Measurements from ENCODE around the gene CD46.

Gene CD46

DNA sequence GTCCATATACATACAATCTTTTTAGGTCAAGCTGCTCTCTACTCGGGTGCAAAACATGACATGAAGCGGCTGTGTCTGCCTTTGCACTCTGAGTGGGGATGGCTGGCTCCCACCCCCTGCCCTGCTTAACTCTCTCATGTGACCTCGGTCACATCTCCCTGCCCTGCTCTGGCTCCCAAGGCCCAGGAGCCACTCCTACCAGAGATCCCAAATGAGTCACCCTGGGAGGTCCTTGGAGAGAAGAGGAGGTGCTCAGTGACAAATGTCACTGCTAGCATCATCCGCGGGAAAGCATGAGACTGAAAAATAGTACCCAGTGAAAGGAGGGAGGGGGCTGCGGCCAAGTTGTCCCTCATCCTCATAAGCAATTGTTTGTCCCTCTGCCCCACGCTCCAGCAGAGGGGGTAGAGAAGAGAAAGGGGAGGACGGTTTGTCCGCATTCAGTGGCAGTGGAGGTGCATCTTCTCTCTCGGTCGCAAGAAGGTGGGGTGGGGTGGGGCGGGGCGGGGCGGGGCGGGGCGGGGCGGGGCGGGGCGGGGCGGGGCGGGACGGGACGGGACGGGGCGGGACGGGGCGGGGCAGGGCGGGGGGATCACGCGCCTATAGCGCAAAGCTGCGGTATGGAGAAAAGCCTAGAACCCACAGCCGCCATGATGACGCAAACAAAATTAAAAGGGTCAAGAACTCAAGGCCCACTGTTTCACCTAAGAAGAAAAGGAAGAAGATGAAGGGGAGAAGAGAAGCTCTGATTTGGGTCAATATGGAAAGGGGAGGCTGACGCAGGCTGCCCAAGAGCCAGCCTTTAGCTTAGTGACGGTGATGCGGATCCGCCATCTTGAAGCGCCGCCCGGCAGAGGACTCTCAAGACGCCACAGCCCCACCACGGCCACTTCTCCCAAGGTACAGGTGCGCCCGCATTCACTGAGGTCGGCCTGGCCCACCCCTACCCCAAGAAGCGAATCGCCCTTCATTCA, 66.2 kb downstream of the CD46 start:
- no peak for DNase-seq

- DNase-seq = no peak
Observed at GRCh38 chr1:207818971-207819451, 67.2 kb downstream of the CD46 start.

DNA sequence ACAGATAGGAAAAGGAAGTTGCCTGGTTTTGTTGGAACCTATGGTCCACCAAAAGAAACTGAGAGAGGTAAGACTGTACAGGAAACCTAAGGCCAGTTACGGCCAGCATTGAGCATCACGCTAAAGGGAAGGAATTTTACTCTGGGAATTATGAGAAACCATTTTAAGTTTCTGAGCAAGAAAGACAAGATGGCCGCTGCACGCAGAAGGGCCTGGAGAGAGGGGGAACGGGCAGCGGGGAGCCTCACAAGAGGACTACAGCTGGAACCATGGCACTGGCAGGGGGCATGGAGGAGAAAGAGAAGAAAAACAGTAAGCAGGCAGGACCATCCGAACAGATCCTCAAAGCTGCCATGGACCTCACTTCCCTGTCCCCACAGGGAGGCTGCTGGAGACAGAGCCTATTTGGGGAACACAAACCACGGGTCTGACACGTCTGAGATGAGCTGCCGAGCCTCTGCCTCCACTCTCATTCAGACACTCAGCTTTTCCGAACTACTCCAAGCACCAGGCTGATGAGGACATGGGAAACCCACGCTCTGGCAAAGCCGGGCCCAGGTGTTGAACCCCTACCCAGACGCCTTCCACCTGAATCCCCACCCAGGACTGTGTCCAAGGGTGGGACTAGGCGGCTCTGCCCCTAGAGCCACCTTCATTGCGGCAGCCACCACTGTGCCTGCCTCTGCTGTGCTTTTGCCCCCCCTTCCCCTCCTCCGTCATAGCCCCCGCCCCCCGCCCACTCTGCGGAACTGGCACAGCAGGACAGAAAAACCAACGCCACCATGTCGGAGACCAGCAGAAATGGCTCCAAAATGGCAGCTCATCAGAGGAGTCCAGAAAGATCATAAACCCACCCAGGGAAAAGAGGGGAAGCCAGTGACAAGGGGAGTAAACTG, 69.0 kb downstream of the CD46 start:
- no peak for DNase-seq

GRCh38 chr1:207821464-207822045, 69.7 kb downstream of the CD46 start:
- DNase-seq = no peak

GRCh38 chr1:207822124-207822601, 70.3 kb downstream of the CD46 start:
- no peak for DNase-seq

- peak; percentile 52 for DNase-seq
Observed at GRCh38 chr1:207822602-207823451, 71.0 kb downstream of the CD46 start.

- no peak for DNase-seq
Observed at GRCh38 chr1:207823531-207823879, 71.7 kb downstream of the CD46 start.

- DNase-seq = peak; percentile 48
Observed at GRCh38 chr1:207823880-207824566, 72.2 kb downstream of the CD46 start.

- DNase-seq = no peak
Observed at GRCh38 chr1:207824691-207825408, 73.0 kb downstream of the CD46 start.

- no peak for DNase-seq
Observed at GRCh38 chr1:207825409-207825695, 73.5 kb downstream of the CD46 start.

DNA sequence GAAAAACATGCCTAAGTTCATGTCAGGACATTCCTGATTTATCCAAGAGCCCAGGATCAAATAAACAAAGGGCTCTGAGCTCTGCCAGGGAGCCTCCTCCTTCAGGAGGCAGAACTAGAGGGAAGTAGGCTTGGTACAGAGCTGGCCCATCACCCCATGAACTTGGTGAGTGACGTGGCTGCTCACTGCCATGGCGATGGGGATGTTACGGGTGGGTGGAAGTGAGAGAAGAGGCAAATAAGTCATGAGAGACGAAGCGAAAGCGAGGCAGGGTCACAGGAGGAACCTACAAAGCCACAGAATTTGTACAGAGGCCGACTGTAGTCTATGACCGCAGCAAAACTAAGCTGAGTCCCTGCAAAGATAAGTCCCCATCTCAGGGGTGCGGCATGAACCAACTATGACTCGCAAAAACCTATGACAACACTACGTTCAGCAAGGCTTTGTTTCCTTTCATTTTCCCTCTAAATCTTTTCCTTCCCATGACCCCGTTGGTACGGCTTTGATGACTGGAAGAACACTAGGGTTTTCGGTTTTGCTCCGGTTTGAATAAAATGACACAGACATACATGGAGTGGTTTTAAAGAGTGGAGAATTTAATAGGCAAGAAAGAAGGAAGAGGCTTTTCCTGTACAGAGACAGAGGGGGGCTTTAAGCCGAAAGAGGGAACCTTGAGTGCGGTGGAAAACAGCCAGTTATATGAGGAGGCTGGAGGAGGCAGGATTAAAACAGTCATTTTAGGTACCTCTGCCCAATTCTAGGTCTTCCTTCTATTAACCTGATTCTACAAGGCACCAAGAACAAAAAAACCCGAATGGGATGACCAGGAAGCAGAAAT, 74.1 kb downstream of the CD46 start:
- no peak for DNase-seq

- DNase-seq = no peak
Observed at GRCh38 chr1:207826557-207827487, 75.0 kb downstream of the CD46 start.

- no peak for DNase-seq
Observed at GRCh38 chr1:207827488-207827830, 75.6 kb downstream of the CD46 start.

DNA sequence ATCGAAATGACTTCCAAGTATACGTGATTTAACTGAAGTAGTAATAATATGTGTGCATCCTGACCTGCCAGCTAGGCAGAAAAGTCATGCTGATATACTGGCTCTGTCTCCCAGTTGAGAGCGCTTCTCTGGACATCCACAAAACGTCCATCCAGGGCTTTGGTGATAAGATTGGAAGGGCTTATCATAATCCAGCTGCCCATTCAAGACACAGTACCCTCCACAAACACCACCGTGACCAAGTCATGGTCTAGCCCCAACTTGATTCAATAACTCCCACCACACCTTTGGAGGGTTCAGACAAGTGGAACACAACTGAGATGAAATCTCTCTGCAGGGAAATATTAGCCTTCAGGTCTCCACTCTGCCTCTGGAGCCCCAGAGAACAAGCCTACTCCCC, 76.2 kb downstream of the CD46 start:
- DNase-seq = no peak

GRCh38 chr1:207828485-207829158, 76.8 kb downstream of the CD46 start:
- DNase-seq = no peak

- DNase-seq = no peak
Observed at GRCh38 chr1:207829576-207829975, 77.7 kb downstream of the CD46 start.

DNA sequence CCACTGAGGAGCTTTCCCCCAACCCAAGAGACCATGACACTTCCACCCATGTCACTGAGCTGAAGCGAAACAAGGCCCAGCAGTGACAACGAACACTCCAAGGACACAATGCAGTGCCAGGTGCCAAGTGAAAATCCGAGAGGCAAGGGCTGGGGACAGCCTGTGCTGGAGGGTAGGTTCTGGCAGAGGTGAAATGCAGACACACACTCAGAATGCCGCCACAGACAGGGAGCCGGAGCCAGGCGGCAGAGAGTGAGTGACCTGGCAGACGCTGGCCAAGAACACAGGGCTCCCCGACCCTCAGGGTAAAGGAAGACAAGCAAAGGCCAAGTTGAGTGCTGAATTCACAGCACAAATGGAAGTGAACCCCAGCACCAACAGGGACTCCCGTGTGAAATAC, 78.9 kb downstream of the CD46 start:
- DNase-seq = no peak
